GM18907 (cell line): ENCODE data around the gene TINAGL1.

ENCODE experiments used
- ATAC-seq: cut with Tn5 transposase; IDR thresholded peaks from one replicate; pipeline ENCODE4 v1.9.1; 2021; ENCODE audit warnings: mild to moderate bottlenecking, moderate library complexity; ENCODE audit not compliant: unreplicated experiment

TINAGL1 gene

DNA sequence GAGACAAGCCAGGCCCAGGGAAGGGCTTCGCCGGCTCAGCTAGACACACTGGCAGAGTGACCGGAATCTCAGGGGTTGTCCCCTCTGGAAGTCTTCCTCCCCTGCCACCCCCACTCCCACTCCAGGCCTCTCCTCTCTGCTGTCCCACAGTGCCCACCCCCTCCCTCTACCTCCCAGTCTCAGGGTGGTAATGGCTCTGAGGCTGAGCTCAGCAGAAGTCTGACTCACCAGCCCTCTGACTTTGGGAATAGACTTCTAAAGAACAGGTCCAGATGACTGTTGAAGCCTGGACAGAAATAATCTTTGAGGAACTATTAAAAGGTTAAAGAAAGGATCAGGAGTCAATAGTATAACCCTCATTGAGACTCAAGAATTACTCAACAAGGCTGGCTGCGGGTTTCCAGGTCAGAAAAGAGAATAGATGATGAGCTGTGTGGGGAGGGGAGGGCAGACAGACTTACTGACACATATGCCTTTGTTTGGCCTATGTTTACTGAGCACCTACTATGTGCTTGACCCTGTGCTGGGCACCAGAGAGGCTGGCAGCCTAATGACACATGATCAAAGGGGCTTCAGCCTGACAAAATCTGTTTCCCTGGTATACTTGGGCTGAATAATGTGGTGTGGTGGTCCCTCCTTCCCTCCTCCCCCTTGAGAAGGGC is 49.4 kb downstream of the TINAGL1 start:
- ATAC-seq: no peak

DNA sequence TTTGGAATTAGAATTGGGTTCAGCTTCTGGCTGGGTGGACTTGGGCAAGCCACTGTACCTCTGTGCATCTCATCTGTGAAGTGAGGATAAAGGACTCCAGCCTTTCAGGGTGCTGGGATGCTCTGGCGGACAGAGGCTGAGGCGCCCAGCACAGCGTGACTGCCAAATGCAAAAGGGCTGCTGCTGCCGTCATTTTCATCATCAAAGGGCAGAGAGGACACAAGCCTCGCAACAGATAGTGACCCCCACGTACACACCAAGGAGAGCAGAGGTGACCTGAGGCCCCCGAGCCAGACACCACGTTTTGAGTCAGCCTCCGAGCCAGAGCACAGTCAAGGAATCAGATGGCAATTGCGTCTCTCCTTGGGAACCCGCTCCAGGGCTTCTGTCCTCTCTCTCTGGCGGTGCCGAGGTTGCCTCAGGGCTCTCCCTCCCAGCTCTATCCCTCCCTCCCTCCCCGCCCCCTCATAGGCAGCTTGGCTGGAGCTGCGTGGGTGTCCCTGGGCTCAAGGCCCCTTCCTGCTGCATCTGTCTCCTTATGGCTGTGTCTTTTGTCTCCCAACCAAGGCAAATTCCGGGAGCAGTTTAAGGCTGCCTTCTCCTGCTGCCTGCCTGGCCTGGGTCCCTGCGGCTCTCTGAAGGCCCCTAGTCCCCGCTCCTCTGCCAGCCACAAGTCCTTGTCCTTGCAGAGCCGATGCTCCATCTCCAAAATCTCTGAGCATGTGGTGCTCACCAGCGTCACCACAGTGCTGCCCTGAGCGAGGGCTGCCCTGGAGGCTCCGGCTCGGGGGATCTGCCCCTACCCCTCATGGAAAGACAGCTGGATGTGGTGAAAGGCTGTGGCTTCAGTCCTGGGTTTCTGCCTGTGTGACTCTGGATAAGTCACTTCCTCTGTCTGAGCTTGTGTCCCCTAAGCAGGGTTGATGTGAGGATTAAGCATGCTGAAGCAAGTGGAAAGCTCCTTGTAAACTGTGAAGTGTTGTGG is 50.2 kb downstream of the TINAGL1 start:
- no peak for ATAC-seq

- no peak for ATAC-seq
Measured at GRCh38 chr1:31627301-31627929, 51.1 kb downstream of the TINAGL1 start.

- ATAC-seq: no peak
Measured at GRCh38 chr1:31627930-31628559, 51.7 kb downstream of the TINAGL1 start.

- ATAC-seq: no peak
Measured at GRCh38 chr1:31628931-31629556, 52.7 kb downstream of the TINAGL1 start.

- ATAC-seq: no peak
Measured at GRCh38 chr1:31632649-31633048, 56.3 kb downstream of the TINAGL1 start.

GRCh38 chr1:31633117-31633516 is 56.8 kb downstream of the TINAGL1 start:
- ATAC-seq: no peak
